ENCODE data around the gene PLXNC1.
A peak's percentile ranks its signal among the peaks of the same experiment; 100 is the strongest.

Gene PLXNC1

DNA sequence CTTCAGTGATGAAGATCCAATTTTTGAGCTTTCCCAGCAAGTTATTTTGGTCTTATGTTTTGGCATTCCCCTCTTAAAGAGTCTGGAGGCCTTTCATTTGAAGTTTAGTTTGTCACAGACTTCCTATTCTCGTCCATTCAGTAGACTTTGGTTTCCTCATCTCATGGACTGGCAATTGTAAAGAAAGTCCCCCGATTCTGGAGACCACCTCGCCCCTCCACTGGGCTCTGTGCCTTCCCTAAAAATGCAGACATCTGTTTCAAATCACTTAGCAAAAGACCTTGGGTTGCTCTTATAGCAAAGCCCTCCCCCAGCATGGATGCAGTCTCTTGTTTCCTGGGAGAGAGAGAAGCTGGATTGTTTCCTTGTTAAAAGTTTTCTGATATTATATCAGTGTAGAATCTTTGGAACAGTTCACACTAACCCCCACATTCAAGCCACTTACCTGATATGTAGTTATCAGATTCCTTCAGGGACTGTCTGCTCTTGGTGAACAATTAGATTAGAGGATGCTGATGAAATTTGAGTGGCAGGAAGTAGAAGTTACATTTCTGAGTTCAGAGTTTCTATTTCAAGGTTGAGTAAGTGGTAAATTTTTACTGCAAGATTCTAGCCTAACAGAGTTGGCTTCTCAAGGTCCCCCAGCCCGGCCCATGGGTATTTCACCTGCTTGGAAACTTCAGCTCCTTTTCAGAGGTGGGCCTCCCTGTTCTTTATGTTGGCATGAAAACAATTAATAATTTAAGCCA lies 56.3 kb downstream of the PLXNC1 start:
- peak; percentile 47 for DNase-seq (ENCODE audit: low spot score)

- peak; percentile 41 for DNase-seq (ENCODE audit: low spot score)
Observed at GRCh38 chr12:94205822-94206221, 57.4 kb downstream of the PLXNC1 start.

- DNase-seq (ENCODE audit: low spot score) = no peak
Observed at GRCh38 chr12:94206886-94207285, 58.5 kb downstream of the PLXNC1 start.

DNA sequence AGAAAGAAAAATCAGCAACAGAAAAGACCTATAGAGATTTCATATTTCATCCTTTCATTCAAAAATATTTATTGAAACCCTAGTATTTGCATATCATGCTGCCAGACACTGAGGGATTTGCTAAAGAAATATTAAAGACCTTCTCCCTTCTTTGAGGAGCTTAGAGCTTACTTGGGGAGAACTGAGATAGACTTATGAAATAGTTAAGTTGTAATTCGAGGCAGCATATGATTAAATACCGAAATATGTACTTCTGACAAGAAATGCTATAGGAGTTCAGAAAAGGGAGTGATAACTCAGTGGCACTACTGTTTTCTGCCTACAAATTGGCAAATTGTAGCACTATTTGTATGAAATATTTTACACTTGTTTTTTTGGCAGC lies 59.1 kb downstream of the PLXNC1 start:
- DNase-seq (ENCODE audit: low spot score) = no peak

DNA sequence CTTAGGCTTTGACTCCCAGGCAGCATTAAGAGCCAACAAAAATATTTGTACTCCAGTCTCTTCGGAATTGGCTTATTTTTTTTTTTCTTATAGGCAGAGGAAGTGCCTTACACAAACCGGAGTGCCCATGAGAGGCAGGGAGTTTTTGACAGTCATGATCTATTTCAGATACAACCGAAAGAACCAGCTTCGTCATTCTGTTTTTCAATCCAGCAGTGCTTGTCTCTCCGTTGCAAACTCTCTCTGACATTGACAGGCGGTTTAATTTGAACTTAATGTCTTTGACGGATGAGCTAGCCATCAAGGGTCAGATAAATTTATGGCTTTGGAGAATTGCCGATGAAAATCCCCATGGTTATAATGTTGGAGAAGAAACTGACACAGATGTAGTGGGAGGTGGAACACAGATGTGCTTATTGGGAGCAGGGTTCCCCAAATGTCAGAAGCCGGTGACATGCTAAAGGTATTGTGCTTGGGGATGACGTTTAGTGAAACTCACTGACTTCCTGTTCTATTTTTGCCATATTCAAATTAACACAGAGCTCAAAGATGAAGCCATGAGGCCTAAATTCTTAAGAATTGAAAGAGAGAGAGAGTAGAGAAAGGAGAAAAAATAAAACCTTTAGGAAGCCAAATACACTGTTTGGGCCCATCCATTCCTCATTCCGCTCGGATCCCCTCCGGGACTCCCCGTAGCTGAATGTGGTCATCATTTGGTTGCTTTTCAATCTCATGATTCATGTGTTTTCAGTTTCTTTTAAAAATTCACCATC lies 59.7 kb downstream of the PLXNC1 start:
- peak; percentile 92 for DNase-seq (ENCODE audit: low spot score)

DNA sequence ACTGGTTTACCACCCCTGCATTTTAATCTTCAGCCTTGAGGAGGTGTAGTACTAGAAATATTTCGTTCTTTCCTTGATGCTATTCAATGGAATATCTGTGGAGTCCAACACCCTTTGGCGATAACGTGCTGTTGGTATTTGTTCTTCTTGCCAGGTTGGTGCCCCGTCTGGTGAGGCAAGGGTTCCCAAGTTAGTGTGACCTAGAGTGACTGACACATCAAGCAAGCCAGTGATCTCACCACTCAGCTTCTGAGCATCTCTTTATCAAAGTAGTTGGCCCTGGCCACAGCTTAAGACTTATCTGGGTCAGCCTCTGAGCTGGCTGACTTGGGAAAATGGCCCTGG lies 60.2 kb downstream of the PLXNC1 start:
- peak; percentile 67 for DNase-seq (ENCODE audit: low spot score)

GRCh38 chr12:94209240-94209639 lies 60.9 kb downstream of the PLXNC1 start:
- DNase-seq (ENCODE audit: low spot score) = no peak

DNA sequence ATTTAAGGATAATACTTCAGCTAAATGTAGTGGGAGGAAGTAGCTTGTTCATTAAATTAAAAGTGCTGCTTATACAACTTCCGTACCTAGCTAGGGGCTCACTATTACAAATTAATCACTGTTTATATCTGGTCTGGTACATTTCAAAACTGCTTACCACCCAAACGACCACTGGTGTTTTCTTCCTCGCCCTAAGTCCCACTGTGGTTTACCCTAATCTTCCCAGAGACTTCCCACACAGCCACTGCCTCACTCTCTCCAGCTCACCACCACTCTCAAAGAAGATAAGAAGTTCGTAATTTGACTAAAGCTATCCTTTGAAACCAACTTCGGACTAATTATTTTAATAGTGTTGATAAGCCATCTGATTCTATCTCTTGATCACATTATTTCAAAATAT lies 62.6 kb downstream of the PLXNC1 start:
- no peak for DNase-seq (ENCODE audit: low spot score)

DNA sequence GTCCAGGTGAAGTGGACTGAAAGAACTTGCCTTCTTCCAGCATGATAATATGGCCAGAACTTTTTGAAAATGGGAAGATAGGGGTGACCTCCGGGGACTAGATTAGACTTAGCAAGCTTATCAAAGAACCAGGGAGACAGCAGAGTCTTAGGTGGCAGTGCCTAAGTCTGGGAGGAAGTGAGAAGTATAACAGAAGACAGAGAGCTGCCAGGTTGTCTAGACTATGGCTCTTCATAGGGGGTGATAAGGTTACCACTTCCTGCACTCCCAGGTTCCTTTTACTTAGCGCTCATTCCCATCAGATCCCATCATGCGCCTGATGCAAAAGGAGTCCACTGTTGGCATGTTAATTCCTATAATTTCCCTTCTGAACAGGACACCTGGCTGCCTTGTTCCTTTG lies 69.9 kb downstream of the PLXNC1 start:
- no peak for DNase-seq (ENCODE audit: low spot score)

GRCh38 chr12:94219622-94220302 lies 71.4 kb downstream of the PLXNC1 start:
- no peak for DNase-seq (ENCODE audit: low spot score)

- DNase-seq (ENCODE audit: low spot score) = no peak
Observed at GRCh38 chr12:94220804-94221203, 72.4 kb downstream of the PLXNC1 start.

DNA sequence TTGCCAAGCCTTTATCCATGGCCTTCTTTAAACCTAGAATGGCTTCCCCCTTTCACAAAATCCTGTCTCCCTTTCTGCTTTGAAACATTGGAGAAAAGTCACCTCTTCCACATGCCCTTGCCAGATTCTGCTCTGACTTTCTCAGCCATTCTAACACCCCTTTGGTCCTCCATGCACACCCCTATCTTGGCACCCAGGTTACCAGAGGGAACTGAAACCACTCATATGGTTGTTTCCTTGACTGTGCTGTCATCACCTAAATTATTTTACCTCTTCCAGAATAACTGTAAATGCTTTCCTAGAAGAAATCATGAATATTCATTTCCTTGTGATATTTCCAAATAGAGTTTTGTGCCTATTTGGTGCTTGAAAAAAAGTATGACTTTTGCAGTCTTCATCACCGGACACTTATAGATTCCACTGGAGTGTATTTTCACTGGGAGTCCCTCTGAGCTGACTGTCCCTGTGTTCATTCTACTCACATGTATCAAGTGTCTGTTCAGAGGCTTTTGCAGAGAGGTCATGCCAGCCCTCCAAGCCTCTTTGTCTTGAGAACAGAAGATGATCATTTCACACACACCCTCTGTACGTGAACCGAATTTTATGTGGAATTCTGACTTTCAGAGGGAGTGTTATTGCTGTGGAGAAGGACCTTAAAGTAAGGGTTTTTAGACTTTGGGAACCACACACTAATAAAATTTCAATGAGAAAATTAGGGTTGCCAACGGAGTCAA lies 74.1 kb downstream of the PLXNC1 start:
- DNase-seq (ENCODE audit: low spot score) = no peak

DNA sequence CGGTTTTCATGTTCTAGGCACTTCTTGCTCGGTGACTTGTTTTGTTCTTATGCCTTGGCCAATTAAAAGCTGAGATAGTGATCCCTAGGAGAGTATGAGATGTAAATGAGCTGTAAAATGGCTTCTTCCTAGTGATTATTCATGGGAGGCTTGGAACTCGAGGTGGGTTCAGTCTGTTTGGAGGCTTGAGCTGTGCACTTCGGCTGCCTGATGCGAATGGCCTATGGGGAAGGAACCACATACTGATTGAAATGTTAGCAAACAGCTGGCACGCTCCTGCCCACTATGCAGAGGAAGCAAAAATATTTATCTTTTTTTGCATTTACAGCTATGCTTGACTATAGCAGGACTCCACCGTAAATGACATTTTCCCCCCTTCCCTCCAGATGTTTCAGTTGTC lies 75.5 kb downstream of the PLXNC1 start:
- DNase-seq (ENCODE audit: low spot score) = no peak

DNA sequence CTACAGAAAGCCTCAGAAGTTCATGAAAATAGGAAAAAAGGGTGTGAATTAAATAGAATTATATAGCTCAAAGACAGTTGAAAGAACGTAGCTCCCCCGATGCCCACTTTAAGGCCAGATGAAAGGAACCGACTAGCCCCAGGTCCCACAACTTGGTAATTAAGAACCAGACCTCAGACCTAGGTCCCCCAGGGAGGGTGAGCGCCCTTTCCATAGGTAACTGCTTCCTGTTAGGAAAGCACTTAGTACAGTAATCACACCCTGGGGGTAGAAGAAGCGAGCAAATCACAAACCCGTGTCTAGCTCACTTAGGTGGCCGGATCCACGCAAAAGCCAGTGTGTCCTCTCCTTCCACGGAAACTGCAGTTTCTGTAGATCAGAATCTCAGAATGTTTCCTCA lies 77.1 kb downstream of the PLXNC1 start:
- no peak for DNase-seq (ENCODE audit: low spot score)

- no peak for DNase-seq (ENCODE audit: low spot score)
Observed at GRCh38 chr12:94225947-94226630, 77.7 kb downstream of the PLXNC1 start.

- DNase-seq (ENCODE audit: low spot score) = no peak
Observed at GRCh38 chr12:94227066-94227465, 78.7 kb downstream of the PLXNC1 start.

- no peak for DNase-seq (ENCODE audit: low spot score)
Observed at GRCh38 chr12:94228488-94228907, 80.1 kb downstream of the PLXNC1 start.

DNA sequence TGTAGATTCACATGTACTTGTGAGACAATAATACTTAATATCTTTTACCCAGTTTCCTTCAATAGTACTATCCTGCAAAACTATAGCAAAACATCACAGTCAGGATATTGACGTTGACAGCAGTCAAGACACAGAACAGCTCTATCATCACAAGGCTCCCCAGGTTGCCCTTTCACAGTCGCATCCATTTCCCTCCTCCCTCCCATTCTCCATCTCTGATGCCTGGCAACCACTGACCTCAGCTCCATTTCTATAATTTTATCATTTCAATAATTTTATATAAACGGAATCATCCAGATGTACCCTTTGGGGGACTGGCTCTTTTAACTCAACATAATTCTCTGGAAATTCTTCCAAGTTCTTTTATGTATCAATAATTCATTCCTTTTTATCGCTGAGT lies 81.5 kb downstream of the PLXNC1 start:
- DNase-seq (ENCODE audit: low spot score) = no peak

DNA sequence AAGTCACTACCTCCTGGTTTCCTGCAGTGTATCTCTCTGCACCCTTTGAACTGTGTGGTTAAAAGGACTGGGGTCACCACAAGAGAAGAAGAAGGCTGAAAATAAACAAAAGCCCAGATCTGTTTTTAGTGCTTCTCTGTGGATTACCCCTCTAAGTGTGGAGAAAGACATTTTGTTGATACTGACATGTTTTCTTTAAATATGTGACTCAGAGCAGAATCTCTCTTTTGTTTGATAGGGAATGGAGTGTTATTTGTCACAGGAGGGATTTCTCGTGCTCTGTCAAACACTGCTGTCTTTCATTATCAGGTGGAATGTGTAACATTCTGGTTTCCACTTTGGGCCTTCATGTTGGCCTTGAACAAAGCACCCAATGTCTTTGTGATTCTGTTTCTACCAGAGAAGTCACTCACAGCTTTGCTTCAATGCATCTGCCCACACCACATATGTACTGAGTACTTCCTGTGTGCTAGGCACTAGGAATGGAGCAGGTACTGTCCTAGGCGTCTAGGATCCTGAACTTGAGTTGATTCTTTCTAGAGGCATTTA lies 82.1 kb downstream of the PLXNC1 start:
- no peak for DNase-seq (ENCODE audit: low spot score)

DNA sequence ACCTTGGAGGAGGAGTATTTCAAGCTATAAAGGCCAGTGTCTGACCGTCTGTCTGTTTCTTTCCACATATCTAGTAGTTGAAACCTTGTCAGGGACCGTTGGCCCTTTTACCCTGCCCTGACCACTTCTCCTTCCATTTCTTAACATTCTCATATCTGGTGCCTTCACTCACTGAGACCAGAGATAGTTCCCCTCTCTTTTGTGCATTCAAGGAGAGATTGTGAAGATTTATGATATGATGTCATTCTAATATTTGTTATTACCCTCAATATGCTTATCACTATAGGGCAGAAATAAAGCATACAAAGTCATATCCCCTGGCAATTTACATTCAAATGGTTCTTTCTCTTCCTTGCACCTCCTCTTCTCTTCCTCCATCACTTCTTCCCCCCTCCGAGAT lies 83.3 kb downstream of the PLXNC1 start:
- no peak for DNase-seq (ENCODE audit: low spot score)

GRCh38 chr12:94235848-94236247 lies 87.5 kb downstream of the PLXNC1 start:
- DNase-seq (ENCODE audit: low spot score) = no peak

Measured in NAMALWA (cell line).